ENCODE measurements around the gene CELSR3.

The CELSR3 gene

GRCh38 chr3:48662753-48663488 is at the start of gene CELSR3:
CELSR3 (minus strand) TSS chr3:48662886; CDS start chr3:48662634, 252 bp downstream.
- DNase-seq = peak; percentile 27 to 47

DNA sequence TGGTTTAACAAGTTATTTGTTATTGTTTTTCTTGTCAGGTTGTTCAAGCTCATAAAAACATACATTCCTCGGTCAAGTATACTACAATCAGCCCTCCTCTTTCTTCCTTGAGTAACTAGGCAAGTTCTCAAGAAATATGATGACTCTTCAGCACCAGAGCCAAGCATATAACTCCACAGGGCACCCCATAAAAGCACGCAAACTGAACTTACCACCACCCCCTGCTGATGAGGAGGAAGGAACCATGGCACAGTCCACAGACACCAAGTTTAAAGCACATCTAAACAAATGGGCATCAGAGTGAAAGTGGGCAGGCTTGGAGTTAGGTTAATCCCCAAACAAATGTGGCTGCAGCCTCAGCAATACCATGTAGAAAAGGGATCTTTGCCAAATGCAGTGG is 49.0 kb upstream of the CELSR3 start:
- no peak for DNase-seq

DNA sequence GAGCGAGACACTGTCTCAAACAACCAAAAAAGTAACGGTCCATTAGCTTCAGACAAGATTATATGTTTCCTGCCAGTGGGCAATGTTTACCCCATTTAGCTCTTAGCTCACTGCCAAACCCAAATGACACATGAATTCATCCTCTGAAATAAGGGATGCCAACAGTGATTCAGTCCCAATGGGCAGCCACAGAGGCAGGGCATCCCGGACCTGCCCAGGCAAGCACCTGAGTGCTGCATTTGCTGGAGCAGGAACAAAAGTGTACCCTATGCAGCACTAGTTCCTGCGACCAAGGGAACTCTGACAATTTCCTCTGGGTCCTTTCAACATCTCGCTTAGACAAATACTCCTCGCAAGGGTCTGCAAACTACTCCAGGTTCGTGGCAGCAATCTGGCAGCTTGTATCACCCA is 46.4 kb upstream of the CELSR3 start:
- DNase-seq = no peak

DNA sequence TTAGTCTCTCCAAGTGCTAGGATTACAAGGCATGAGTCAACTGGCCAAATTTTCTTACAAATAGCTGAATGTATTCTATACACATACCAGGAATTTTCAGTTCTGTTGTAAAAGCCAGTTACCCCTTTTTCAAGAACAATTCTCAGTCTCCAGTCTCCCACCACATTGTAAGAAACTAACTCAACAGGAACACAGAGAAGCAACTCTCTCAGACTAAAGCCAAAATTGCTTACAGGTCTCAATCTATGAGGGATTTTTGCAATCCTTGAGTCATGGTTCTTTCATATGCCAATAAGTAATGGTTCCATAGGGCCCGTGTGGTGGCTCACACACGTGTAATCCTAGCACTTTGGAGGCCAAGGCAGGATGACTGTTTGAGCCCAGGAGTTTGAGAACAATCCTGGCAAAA is 45.8 kb upstream of the CELSR3 start:
- no peak for DNase-seq

DNA sequence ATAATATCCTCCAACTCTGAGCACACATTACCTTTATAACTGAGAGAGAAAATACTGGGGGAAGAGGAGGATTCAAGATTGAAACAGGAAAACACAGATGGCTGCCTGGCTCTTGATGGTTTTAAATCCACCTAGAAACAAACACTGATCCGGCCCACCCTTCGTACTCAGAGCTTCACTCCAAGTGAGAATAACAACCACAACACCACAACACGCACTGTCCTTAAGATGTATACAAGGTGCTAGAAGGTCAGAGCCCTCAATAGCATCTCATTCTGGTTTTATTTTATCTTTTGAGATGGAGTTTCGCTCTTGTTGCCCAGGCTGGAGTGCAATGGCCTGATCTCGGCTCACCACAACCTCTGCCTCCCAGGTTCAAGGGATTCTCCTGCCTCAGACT is 44.5 kb upstream of the CELSR3 start:
- no peak for DNase-seq

DNA sequence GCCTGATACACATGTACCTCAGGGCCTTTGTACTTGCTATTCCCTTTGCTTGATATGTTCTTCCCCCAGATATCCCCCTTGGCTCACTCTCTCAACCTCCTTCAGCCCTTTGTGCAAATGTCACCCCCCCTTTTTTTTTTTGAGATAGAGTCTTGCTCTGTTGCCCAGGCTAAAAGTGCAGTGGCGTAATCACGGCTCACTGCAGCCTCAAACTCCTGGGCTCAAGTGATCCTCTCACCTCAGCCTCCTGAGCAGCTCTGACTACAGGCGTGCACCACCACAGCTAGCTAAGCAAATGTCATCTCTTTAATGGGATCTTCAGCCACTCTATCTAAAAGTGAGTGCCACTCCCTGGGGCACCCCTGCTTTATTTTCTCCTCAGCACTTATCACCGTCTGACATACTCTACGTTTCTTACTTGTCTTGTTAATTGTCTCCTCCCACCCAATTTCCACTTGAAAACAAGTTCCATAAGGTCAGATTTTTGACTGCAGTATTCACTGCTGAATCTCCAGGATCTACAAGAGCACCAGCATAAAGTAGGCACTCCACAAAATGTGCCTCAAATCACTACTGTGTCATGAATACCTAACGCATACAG is 39.7 kb upstream of the CELSR3 start:
- DNase-seq = no peak

GRCh38 chr3:48700731-48701405 is 38.2 kb upstream of the CELSR3 start:
- no peak for DNase-seq

GRCh38 chr3:48698891-48699290 is 36.2 kb upstream of the CELSR3 start:
- no peak for DNase-seq

- DNase-seq = no peak
Measured at GRCh38 chr3:48697952-48698351, 35.3 kb upstream of the CELSR3 start.

DNA sequence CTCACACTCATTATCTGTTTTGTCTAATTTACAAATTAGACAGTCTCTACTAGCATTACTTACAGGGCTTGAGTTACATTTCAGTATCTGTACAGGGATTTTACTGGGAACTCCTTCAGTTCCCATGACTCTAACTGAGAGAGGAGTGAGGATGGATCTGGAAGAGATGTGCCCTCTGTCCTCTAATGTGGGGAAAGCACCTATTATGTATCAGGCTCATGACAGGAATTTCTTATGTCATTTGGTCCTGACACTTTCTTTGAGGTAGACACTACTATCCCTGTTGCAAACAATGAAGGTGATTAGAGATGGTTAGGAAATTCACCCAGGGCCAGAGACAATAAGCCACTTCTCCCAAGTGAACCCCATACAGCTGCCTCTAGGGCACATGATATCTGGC is 33.9 kb upstream of the CELSR3 start:
- no peak for DNase-seq

DNA sequence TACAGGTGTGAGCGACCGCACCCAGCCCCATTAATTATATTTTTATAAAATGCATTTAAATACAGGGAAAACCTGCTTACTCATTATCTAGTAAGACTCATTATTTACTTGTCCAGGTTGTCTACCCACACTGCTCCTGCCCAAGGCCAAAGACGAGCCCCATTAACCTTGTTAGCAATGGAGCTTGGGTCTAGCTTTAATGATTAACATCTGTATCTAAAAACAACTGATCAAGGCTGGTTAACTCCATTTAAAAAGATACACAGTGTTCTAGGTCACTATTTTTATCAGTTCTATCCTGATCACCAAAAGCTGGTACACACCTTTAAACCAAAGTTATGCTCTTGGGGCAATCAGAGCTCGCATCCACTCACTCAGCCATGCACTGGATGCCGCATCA is 33.5 kb upstream of the CELSR3 start:
- no peak for DNase-seq

GRCh38 chr3:48695393-48695753 is 32.7 kb upstream of the CELSR3 start:
- DNase-seq = no peak

DNA sequence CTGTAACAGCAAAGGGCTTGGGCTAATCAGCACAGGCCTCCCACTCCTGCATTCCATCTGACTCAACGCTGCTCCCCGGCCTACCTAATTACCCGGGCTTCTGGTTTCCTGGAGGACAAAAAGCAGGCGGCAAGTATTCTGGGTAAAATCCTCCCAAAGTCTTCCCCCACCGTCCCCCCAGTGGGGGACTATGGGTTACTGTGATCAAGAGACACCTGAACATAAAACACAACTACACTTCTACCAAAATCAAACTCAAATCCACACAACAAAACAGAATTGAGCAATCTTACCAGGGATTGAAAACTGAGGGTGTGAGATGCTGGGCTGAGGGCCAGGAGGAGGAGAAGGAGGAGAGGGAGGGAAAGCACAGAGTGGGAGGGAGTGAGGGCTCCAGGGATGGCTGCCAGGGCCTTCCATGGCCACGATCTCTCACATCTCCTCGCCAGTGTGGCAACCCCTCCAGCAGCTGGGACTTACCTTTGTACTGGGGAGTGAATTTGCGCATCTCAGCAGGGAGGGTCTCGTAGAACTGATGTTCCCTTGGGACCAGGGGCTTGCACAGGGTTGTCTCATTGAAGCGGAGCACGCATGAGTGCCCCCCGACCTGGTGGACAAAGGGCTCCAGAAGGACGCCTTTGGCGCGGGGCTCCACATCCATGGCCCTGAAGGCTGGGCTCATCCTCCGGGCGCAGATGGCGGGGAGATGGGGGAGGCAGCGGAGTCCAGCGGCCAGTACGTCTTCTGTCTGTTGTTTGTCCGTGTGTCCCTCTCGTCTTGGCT is 32.1 kb upstream of the CELSR3 start:
- no peak for DNase-seq

DNA sequence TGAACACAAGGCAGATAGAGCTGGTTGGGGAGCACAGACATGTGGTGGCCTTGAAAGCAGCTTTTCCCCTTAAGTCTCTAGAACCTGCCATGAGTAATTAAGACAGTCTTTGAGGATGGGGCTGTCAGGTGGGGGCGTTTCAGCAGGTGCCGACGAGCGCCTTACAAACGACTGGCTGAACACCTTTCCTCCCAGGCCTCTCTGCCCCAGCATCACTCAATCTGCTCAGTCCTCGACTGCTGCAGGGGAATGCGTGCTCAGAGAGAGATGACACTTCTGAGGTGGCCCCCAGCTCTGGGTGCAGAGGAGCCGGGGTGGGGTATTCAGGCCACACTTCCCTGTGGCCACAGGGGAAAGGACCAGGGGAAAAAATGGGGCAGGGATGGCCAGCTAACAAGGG is 31.1 kb upstream of the CELSR3 start:
- no peak for DNase-seq

GRCh38 chr3:48692551-48692950 is 29.9 kb upstream of the CELSR3 start:
- no peak for DNase-seq

DNA sequence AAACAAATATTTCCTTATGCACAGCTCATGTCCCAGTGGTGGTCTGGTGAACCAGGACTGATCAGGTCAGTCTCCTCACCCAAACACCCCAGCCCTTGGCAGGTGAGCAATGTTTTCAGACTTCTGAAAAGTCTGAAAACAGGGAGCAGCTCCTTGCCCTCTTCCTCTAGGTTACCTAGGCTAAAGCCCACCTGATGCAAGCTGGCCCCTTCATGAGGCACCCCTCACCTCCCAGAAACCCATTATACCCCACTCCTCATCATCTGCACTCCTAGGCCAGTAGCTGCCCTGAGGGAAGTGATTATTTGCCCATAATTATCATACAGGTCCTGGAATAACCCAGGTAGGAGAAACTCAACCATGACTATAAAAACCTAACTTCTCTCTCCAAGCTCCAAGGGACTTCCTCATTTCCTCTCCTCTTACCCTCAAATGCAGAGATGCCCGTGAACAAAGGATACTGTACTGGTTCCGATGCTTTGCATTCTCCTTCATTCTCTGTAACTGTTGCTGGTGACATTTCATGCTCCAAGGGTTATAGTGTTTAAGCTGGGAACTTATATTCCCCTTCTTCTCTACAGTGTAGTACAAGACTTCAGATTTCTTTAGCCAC is 28.3 kb upstream of the CELSR3 start:
- no peak for DNase-seq

- DNase-seq = no peak
Measured at GRCh38 chr3:48689384-48689783, 26.7 kb upstream of the CELSR3 start.

- no peak for DNase-seq
Measured at GRCh38 chr3:48688737-48689075, 26.0 kb upstream of the CELSR3 start.

DNA sequence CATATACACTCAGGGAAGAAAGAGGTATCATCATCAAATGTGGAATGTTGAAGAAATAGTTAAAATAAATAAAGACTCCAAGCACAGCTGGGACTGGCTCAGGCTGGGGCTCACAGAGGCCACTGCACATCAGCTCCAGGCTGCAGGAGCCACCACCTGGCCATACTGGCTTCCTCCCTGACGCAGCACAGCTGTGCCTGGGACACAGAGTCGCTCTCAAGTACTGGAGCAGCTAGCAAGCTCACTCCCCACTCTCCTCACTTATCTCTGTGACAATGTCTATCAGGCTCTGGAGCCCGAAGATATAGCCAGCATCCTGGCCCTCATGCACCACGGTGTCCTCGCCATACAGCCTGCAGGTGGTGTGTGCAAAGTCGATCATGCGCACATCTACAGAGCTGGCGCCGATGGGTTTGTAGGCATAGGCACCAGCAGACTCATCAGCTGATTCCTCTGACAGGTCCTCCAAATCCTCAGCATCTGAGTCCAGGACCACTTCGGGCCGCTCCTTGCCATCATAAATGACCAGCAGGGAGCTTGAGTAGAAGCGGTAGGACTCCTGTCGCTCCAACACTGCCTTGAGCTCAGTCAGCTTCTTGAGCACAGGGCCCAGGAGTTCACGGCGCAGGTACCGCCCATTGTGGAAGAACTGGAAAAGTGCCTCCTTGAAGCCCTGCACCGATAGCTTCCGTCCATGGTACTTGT is 25.5 kb upstream of the CELSR3 start:
- no peak for DNase-seq

DNA sequence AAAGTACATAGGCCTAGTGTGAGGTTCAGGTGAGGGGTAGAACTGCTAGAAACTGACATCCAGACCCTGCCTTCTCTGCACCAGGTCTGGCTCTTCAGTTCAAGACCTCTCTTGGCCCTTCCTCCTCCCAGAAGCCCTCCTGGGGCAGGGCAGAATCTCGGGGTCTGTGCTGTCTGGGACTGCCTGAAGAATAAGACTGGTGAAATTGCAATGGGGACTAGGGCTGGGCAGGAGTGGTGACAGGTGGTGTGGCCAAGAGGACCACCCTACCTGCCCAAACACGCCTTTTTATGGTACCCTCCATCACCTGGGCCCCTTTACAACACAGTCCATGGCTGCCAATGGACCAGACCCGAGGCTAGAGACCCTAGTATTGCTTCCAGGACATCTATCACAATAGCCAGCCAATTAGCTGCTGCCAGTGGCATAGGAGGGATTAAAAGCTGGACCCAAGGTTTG is 24.6 kb upstream of the CELSR3 start:
- DNase-seq = no peak

DNA sequence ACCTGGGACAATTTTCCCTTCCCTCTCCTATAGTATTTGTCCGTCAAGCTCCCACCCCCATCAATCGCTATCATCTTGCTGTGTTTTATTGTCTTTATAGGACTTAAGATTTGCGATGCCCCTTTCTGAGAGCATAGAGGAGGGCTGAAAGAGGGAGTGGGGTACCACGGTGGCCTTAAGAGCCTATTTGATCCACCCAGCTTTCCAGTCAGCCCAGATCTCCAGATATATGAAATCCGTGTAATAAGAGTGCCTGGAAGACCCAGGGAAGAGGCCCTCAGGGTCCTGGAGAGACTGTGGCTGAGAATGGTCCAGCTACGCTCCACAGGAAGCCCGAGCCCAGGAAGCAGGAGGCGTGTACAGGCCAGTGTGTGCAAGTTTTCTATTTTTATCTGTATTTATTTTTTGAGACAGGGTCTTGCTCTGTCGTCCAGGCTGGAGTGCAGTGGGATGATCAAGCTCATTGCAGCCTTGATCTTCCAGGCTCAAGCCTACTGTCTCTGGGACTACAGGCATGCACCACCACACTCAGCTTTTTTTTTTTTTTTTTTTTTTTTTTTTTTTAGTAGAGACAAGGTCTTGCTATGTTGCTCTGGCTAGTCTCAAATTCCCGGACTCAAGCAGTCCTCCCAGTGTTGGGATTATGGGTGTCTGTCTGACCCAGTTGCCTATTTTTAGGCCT is 24.0 kb upstream of the CELSR3 start:
- DNase-seq = no peak
